C1 segment of cervical spinal cord (tissue), 14 donors: ENCODE measurements around the gene LRRC41.
A peak's percentile ranks its signal among the peaks of the same experiment; 100 is the strongest.
"Not testable (repeated sequence)": the region's sequence is repeated elsewhere in the genome, so short reads cannot be mapped to it uniquely, and the experiment has no call there.

ENCODE experiments used
- DNase-seq, 14 donors: peaks; one replicate each; lab custom pipeline; 2025; lab: John Stamatoyannopoulos, UW

Gene LRRC41

GRCh38 chr1:46285730-46286477, 17.5 kb downstream of the LRRC41 start:
- DNase-seq = no peak

GRCh38 chr1:46284597-46285564, 18.5 kb downstream of the LRRC41 start:
- no peak for DNase-seq

GRCh38 chr1:46284058-46284457, 19.4 kb downstream of the LRRC41 start:
- no peak for DNase-seq

- DNase-seq = no peak
Measured at GRCh38 chr1:46281021-46281420, 22.4 kb downstream of the LRRC41 start.

- no peak for DNase-seq
Measured at GRCh38 chr1:46280092-46280491, 23.3 kb downstream of the LRRC41 start.

- peak in 2 of 14 donors; percentile 15 to 75 for DNase-seq
Measured at GRCh38 chr1:46278807-46279206, 24.6 kb downstream of the LRRC41 start.

- no peak for DNase-seq
Measured at GRCh38 chr1:46277658-46278373, 25.6 kb downstream of the LRRC41 start.

- no peak for DNase-seq
Measured at GRCh38 chr1:46275030-46275337, 28.4 kb downstream of the LRRC41 start.

- DNase-seq = no peak
Measured at GRCh38 chr1:46274225-46275029, 29.0 kb downstream of the LRRC41 start.

- no peak for DNase-seq
Measured at GRCh38 chr1:46268578-46268977, 34.8 kb downstream of the LRRC41 start.

- no peak for DNase-seq
Measured at GRCh38 chr1:46263146-46263545, 40.3 kb downstream of the LRRC41 start.

- DNase-seq = no peak
Measured at GRCh38 chr1:46262508-46262907, 40.9 kb downstream of the LRRC41 start.

GRCh38 chr1:46256523-46256922, 46.9 kb downstream of the LRRC41 start:
- no peak for DNase-seq

GRCh38 chr1:46254668-46255067, 48.7 kb downstream of the LRRC41 start:
- DNase-seq = no peak

GRCh38 chr1:46248122-46248920, 55.1 kb downstream of the LRRC41 start:
- no peak for DNase-seq

GRCh38 chr1:46247436-46248121, 55.8 kb downstream of the LRRC41 start, which contains the start of gene RAD54L:
RAD54L (plus strand) TSS chr1:46247763; CDS start chr1:46248406, 643 bp downstream.
- peak; percentile 36 to 97 (median 92) for DNase-seq

GRCh38 chr1:46246548-46247435, 56.6 kb downstream of the LRRC41 start:
- DNase-seq = peak in 1 of 14 donors; percentile 65

GRCh38 chr1:46246136-46246535, 57.3 kb downstream of the LRRC41 start:
- DNase-seq = not testable (repeated sequence)
